CD4-positive, CD25-positive, alpha-beta regulatory T cell (primary cell): ENCODE results near the gene FFAR4. TPM values are rescaled to one million over a fixed set of nuclear protein-coding genes. Genes with fewer than 3 reads are reported as not detected.

Experiments
- ATAC-seq, 2 donors: fragments of 150-1000 bp; cut with Tn5 transposase; one replicate each; pipeline ENCODE4 v1.10.0; 2021; ENCODE audit warnings: low read depth in 2 of 2, moderate number of reproducible peaks in 2 of 2, moderate library complexity in 1 of 2
- DNase-seq, 3 donors: peaks; one replicate each; pipeline versions ENCODE4 v3.0.0 to v3.0.0-alpha.2; 2012 to 2022; ENCODE audit warnings: mixed read lengths in 1 of 3
- H3K27ac ChIP-seq: one replicate; pipeline ENCODE4 v1.7.0; 2013; ENCODE audit warnings: mild to moderate bottlenecking, low read length; ENCODE audit not compliant: insufficient read depth, poor library complexity, severe bottlenecking
- H3K27me3 ChIP-seq: one replicate; pipeline ENCODE4 v1.7.0; 2013; ENCODE audit warnings: low read length; ENCODE audit not compliant: control insufficient read depth, insufficient read depth
- H3K36me3 ChIP-seq: one replicate; pipeline ENCODE4 v1.7.0; 2013; ENCODE audit warnings: mild to moderate bottlenecking, low read length, moderate library complexity; ENCODE audit not compliant: control insufficient read depth, insufficient read depth
- H3K4me1 ChIP-seq: 2 replicates; pipeline ENCODE4 v1.7.0; 2013; ENCODE audit warnings: mild to moderate bottlenecking, low read length; ENCODE audit not compliant: insufficient read depth, control insufficient read depth, poor library complexity, severe bottlenecking
- H3K4me3 ChIP-seq: one replicate; pipeline ENCODE4 v1.7.0; 2013; ENCODE audit warnings: low read depth, mild to moderate bottlenecking, low read length, moderate library complexity
- H3K9me3 ChIP-seq, 2 experiments: 1 replicate in 1 of 2; 2 replicates in 1 of 2; pipeline ENCODE4 v1.7.0; 2013; ENCODE audit warnings: low read length in 2 of 2, mild to moderate bottlenecking in 1 of 2, moderate library complexity in 1 of 2; ENCODE audit not compliant: control insufficient read depth in 2 of 2
- H3K27ac Mint-ChIP-seq, 3 donors: one replicate each; pipeline ENCODE4 v1.8.0; 2020 to 2022; ENCODE audit warnings: mild to moderate bottlenecking in 3 of 3, mixed read lengths in 3 of 3, moderate library complexity in 2 of 3
- H3K27me3 Mint-ChIP-seq: one replicate; pipeline ENCODE4 v1.8.0; 2022; ENCODE audit warnings: mild to moderate bottlenecking, mixed read lengths
- H3K36me3 Mint-ChIP-seq: one replicate; pipeline ENCODE4 v1.8.0; 2020; ENCODE audit warnings: mixed read lengths
- H3K4me1 Mint-ChIP-seq, 4 donors: one replicate each; pipeline ENCODE4 v1.8.0; 2020 to 2022; ENCODE audit warnings: mixed read lengths in 4 of 4, mild to moderate bottlenecking in 1 of 4
- H3K4me3 Mint-ChIP-seq, 4 donors: one replicate each; pipeline ENCODE4 v1.8.0; 2020 to 2022; ENCODE audit warnings: mild to moderate bottlenecking in 4 of 4, mixed read lengths in 4 of 4, moderate library complexity in 3 of 4
- H3K9me3 Mint-ChIP-seq, 7 donors: one replicate each; pipeline ENCODE4 v1.8.0; 2020 to 2022; ENCODE audit warnings: mixed read lengths in 7 of 7, mild to moderate bottlenecking in 3 of 7, moderate library complexity in 2 of 7
- polyA plus RNA-seq, 4 donors: library from polyadenylated mRNA; unstranded; fragments of 300-500 nt; fragmentation: Illumina TruSeq; gene quantifications; one replicate each; pipeline ENCODE4 v1.2.3, GENCODE V29; 2021
- total RNA-seq: library from RNA; stranded (reverse); gene quantifications from one replicate; pipeline ENCODE4 v1.2.3, GENCODE V29; 2022

FFAR4 gene
- total and polyA plus RNA-seq, 5 donors from 2014 or later: not detected

DNA sequence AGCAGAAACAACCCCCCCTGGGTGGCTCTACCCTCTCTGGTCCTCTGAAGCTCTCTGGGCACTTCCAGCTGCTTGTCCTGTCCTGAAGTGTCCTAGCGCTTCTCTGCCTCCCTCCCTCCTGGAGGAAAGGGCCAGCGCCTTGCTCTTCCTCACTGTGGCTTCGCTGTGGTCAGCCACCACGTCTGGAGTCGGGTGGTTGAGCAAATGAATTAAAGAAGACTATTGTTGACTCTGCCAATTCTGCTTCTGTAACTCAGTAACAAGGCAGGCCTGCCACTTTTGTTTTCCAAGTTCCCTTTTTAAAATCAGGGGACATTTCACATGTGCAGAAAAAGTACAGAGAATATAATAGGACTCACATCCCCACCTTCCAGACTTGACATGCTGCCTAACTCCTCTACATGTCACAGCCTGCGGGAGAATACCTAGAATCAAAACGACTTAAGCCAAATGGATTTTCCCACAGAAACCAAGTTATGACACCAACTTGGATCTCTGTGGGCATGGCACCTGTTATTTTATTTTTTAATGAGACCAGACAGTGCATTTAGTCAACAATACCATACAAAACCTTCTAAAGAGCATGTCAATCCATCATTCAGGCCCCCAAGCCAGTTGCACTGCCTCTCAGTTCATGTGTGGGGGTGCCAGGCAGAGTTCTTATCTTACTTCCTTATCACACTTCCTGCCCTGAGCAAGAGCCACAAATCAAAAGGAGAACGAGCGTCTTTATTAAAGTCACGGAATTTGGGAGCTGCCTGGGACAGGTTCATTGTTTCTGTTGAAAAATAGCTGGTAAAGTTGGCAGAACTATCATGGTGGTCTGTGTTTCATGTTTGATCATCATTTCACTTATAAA is 6.8 kb downstream of the FFAR4 start:
- H3K4me3 Mint-ChIP-seq: no peak overlapping the region
- Histone ChIP-seq H3K27ac (no peak overlapping the region), H3K4me3 (no peak overlapping the region), H3K27me3 (peaks cover 7% of the 10 kb centered on the region), H3K9me3 (no peaks in the 10 kb centered on the region), H3K4me1 (no peaks in the 10 kb centered on the region), H3K36me3 (no peaks in the 10 kb centered on the region)
- DNase-seq (no peak), ATAC-seq (no peak)
- peaks cover 0 to 6% (median 5%) of the 10 kb centered on the region in 4 donors for H3K4me1 Mint-ChIP-seq
- H3K27ac Mint-ChIP-seq: no peak overlapping the region
- no peaks in the 10 kb centered on the region for H3K9me3 Mint-ChIP-seq
- H3K36me3 Mint-ChIP-seq: peaks cover 3% of the 10 kb centered on the region
- peaks cover 51% of the 10 kb centered on the region for H3K27me3 Mint-ChIP-seq

DNA sequence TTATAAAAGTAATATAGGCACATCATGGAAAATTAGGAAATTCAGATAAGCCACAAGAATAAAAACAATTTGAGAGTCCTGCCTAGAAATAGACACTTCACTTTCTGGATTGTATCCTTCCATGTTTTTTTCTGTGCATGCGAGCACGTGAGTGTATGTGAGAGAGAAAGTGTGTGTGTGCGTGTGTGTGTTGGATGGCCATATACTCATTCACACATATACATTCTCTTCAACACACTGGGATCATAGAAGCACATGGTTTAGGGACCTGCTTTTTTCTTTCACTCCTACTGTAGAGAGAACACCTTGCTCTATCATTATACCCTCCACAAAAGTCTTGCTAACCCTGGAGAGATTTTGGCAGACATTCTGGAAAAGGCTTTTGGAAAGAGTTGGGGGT is 7.5 kb downstream of the FFAR4 start:
- peaks cover 3% of the 10 kb centered on the region for H3K36me3 Mint-ChIP-seq
- H3K4me1 Mint-ChIP-seq: peaks cover 0 to 6% (median 5%) of the 10 kb centered on the region in 4 donors
- H3K27ac ChIP-seq: no peak overlapping the region
- H3K4me1 ChIP-seq: no peaks in the 10 kb centered on the region
- H3K27me3 ChIP-seq: peaks cover 7% of the 10 kb centered on the region
- no peaks in the 10 kb centered on the region for H3K36me3 ChIP-seq
- no peaks in the 10 kb centered on the region for H3K9me3 ChIP-seq
- no peak overlapping the region for H3K4me3 ChIP-seq
- DNase-seq: no peak
- no peak overlapping the region for H3K27ac Mint-ChIP-seq
- no peak for ATAC-seq
- no peak overlapping the region for H3K4me3 Mint-ChIP-seq
- peaks cover 44% of the 10 kb centered on the region for H3K27me3 Mint-ChIP-seq
- H3K9me3 Mint-ChIP-seq: peaks cover 0 to under 1% (median 0%) of the 10 kb centered on the region in 7 donors

DNA sequence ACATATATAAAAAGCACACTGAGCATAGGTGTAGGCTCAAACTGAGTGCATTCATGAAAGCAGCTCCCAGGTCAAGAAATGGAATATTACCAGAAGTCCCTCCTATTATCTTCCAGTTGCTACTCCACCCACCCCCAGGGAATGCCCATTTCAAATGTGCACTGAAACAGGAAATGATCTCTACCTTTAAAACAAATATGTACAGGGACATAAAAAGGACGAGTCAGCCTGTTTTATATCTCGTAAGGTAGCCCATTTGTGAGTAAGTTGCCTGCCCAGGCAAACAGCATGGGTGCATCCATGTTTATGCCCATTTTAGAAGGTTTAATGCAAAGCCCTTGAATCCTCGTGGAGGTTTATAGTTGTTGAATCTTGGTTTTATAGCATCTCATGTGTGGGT is 10.4 kb downstream of the FFAR4 start:
- H3K4me1 ChIP-seq: no peaks in the 10 kb centered on the region
- Mint-ChIP-seq H3K27ac (no peak overlapping the region), H3K27me3 (peaks cover 35% of the 10 kb centered on the region), H3K4me3 (no peak overlapping the region), H3K9me3 (peaks cover 0 to 10% (median 1%) of the 10 kb centered on the region in 7 donors), H3K4me1 (peaks cover 0 to 6% (median 5%) of the 10 kb centered on the region in 4 donors), H3K36me3 (no peaks in the 10 kb centered on the region)
- peaks cover 2 to 7% of the 10 kb centered on the region in 2 experiments for H3K9me3 ChIP-seq
- H3K36me3 ChIP-seq: no peaks in the 10 kb centered on the region
- H3K27me3 ChIP-seq: peaks cover 7% of the 10 kb centered on the region
- H3K27ac ChIP-seq: no peak overlapping the region
- no peak overlapping the region for H3K4me3 ChIP-seq
- DNase-seq (no peak), ATAC-seq (no peak)

DNA sequence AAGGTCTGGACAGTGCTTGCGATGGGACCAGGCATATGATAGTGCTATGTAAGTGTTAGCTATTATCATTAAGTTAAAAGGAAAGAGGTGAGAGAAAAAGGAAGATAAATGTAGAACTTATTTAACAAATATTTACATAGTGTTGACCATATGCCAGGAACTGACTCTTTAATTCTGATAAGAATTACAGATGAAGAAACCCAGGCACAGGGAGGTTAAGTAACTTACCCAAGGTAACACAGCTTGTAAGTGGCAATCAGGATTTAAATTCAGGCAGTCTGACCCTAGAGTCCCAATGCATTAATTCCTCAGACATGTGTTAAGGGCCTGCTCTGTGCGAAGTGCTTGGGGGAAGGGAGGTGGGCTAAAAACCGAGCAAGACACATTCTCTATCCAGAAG is 11.1 kb downstream of the FFAR4 start:
- H3K4me1 Mint-ChIP-seq: peaks cover 0 to 6% (median 5%) of the 10 kb centered on the region in 4 donors
- no peak overlapping the region for H3K27ac Mint-ChIP-seq
- H3K36me3 Mint-ChIP-seq: no peaks in the 10 kb centered on the region
- no peak overlapping the region for H3K4me3 ChIP-seq
- ATAC-seq (no peak), DNase-seq (no peak)
- H3K27me3 ChIP-seq: peaks cover 3% of the 10 kb centered on the region
- H3K9me3 Mint-ChIP-seq: peaks cover 0 to 10% (median 3%) of the 10 kb centered on the region in 7 donors
- H3K4me1 ChIP-seq: no peaks in the 10 kb centered on the region
- no peaks in the 10 kb centered on the region for H3K36me3 ChIP-seq
- H3K27me3 Mint-ChIP-seq: peaks cover 31% of the 10 kb centered on the region
- peaks cover 2 to 7% of the 10 kb centered on the region in 2 experiments for H3K9me3 ChIP-seq
- H3K27ac ChIP-seq: no peak overlapping the region
- H3K4me3 Mint-ChIP-seq: no peak overlapping the region

DNA sequence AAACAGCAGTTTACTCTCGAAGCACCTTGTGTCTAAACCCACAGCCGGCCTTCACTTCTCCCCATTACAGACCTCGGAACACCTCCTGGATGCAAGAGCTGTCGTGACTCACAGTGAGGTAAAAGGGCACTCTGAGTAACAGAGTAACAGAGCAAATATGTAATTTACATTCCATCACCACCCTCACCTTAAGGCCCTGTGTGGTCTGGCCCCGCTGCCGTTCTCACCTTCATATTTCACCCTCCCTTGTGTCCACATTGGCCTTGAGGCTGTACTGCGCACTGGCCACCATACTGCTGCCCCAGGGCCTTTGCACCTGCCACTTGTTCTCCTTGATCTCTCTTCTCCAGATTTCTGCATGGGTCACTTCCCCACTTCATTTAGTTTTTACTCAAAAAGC is 12.6 kb downstream of the FFAR4 start:
- no peak overlapping the region for H3K27ac ChIP-seq
- ATAC-seq: no peak
- H3K4me1 ChIP-seq: no peaks in the 10 kb centered on the region
- DNase-seq: no peak
- Mint-ChIP-seq H3K27me3 (peaks cover 17% of the 10 kb centered on the region), H3K4me3 (no peak overlapping the region), H3K4me1 (no peaks in the 10 kb centered on the region), H3K27ac (no peak overlapping the region), H3K36me3 (no peaks in the 10 kb centered on the region), H3K9me3 (peaks cover 0 to 10% (median 3%) of the 10 kb centered on the region in 7 donors)
- no peaks in the 10 kb centered on the region for H3K27me3 ChIP-seq
- peaks cover 2 to 7% of the 10 kb centered on the region in 2 experiments for H3K9me3 ChIP-seq
- H3K4me3 ChIP-seq: no peak overlapping the region
- H3K36me3 ChIP-seq: no peaks in the 10 kb centered on the region

DNA sequence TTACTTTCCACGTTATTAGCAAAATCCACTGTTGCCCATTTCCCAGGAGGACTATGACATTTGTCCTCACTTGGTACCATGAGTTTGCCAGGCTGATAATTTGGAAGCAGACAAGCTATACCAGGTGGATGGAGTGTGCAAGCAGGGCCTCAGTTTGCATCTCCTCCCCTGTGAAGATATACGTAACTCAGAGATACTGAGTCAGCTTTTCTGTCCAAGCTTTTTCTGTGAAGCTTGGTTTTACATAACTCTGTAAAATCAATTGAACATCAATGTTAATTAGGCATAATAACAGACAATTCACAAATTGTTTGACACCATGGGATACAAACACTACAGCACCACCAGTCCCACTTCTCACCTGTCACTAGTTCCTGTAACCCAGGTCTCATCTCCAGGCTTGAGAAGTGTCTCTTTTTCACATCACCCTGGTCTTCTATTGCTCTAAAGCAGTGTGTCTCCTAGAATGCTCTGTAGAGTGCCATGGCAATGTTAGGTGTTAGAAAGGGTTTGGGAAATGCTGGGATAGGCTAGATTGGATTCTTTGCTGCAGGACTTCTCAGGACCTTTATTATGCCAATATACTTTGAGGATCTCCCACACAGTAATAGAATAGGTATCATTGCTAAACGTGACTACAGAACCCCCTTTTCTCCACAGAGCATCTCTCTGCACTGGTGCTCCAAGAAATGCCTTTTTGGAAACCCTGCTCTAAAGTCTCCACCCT is 13.7 kb downstream of the FFAR4 start:
- peaks cover 0 to 10% (median 3%) of the 10 kb centered on the region in 7 donors for H3K9me3 Mint-ChIP-seq
- H3K4me1 Mint-ChIP-seq: no peaks in the 10 kb centered on the region
- no peak for ATAC-seq

DNA sequence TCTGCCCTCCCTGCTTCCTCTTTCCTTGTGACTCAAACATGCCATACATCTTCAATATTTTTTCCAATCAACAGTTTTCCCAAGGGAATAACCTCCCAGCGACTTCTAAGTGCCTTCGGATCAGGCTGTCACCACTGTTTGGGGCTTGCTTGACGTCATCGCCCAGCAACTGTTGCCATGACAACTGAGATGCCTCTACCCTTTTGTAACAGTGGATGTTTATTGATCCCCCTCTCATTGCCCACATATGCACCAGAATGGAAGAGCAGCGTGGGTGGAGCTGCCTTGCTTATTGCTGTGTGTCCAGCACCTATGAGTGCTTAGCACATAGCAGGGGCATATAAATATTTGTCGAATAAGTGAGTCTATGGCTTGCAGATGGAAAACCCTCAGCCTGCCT is 14.4 kb downstream of the FFAR4 start:
- no peak overlapping the region for H3K27ac ChIP-seq
- H3K4me1 ChIP-seq: no peaks in the 10 kb centered on the region
- ATAC-seq (no peak), DNase-seq (no peak)
- Mint-ChIP-seq H3K27me3 (peaks cover 4% of the 10 kb centered on the region), H3K9me3 (peaks cover 0 to 10% (median 3%) of the 10 kb centered on the region in 7 donors), H3K36me3 (no peaks in the 10 kb centered on the region), H3K4me1 (no peaks in the 10 kb centered on the region), H3K27ac (no peak overlapping the region), H3K4me3 (no peak overlapping the region)
- no peak overlapping the region for H3K4me3 ChIP-seq
- H3K27me3 ChIP-seq: no peaks in the 10 kb centered on the region
- H3K9me3 ChIP-seq: peaks cover 2 to 7% of the 10 kb centered on the region in 2 experiments
- no peaks in the 10 kb centered on the region for H3K36me3 ChIP-seq

More for the DNA sequence above, 13.7 kb downstream of the FFAR4 start:
- H3K4me1 ChIP-seq: no peaks in the 10 kb centered on the region
- Mint-ChIP-seq H3K27ac (no peak overlapping the region), H3K27me3 (peaks cover 8% of the 10 kb centered on the region), H3K36me3 (no peaks in the 10 kb centered on the region), H3K4me3 (no peak overlapping the region)
- no peak overlapping the region for H3K4me3 ChIP-seq
- no peak overlapping the region for H3K27ac ChIP-seq
- peaks cover 2 to 7% of the 10 kb centered on the region in 2 experiments for H3K9me3 ChIP-seq
- no peaks in the 10 kb centered on the region for H3K36me3 ChIP-seq
- DNase-seq: no peak
- no peaks in the 10 kb centered on the region for H3K27me3 ChIP-seq
